Measurements from ENCODE around the gene TP73.

- TF ChIP-seq ARNTL (CRISPR knock-in tag; IDR thresholded peaks at IDR 0.05; ENCODE audit: borderline replicate concordance, low read depth): no peak
- TF ChIP-seq TSHZ2 (CRISPR knock-in tag; IDR thresholded peaks at IDR 0.05): no peak
- no peak for TF ChIP-seq CSRNP3 (CRISPR knock-in tag; IDR thresholded peaks at IDR 0.05)
- TF ChIP-seq ESRRG (CRISPR knock-in tag; IDR thresholded peaks at IDR 0.05): no peak
- no peak for TF ChIP-seq CREB5 (CRISPR knock-in tag; IDR thresholded peaks at IDR 0.05; ENCODE audit: low read depth)
Measured at GRCh38 chr1:3716351-3716750, 64.0 kb downstream of the TP73 start.

Measured in SK-N-SH treated with all-trans-retinoic acid at 6 μM for 48 hours (cell line).